OCI-LY1 (cell line): ENCODE measurements around the gene GLRX5.

Experiments
- H2AFZ ChIP-seq: fragments of 200-600 bp; sonication (generic), shearing (Covaris generic); 2 replicates; pipeline ENCODE4 v1.6.0; 2014; ENCODE audit warnings: antibody characterized with exemption, mild to moderate bottlenecking, low read length
- H3F3A ChIP-seq: fragments of 200-600 bp; sonication (generic), shearing (Covaris generic); 2 replicates; pipeline ENCODE4 v1.6.0; 2014; ENCODE audit warnings: mild to moderate bottlenecking, antibody characterized with exemption, low read length, moderate library complexity; ENCODE audit not compliant: insufficient read depth
- H3K27ac ChIP-seq: fragments of 200-600 bp; sonication (generic); 2 replicates; pipeline ENCODE4 v1.5.1; 2014; ENCODE audit warnings: low read length, mixed run types, mild to moderate bottlenecking, low read depth; ENCODE audit not compliant: poor library complexity, severe bottlenecking
- H3K27me3 ChIP-seq: fragments of 200-600 bp; sonication (generic); 2 replicates; pipeline ENCODE4 v1.6.0; 2014; ENCODE audit warnings: antibody characterized with exemption, mild to moderate bottlenecking, low read length, moderate library complexity; ENCODE audit not compliant: insufficient read depth
- H3K36me3 ChIP-seq: fragments of 200-600 bp; sonication (generic); 2 replicates; pipeline ENCODE4 v1.6.1; 2014; ENCODE audit warnings: mild to moderate bottlenecking, antibody characterized with exemption, low read length, moderate library complexity, mixed read lengths; ENCODE audit not compliant: insufficient read depth
- H3K4me1 ChIP-seq: fragments of 200-600 bp; sonication (generic); 2 replicates; pipeline ENCODE4 v1.5.1; 2014; ENCODE audit warnings: mild to moderate bottlenecking, low read length, moderate library complexity; ENCODE audit not compliant: insufficient read depth, severe bottlenecking
- H3K4me2 ChIP-seq: fragments of 200-600 bp; sonication (generic), shearing (Covaris generic); 2 replicates; pipeline ENCODE4 v1.6.1; 2014; ENCODE audit warnings: low read length
- H3K4me3 ChIP-seq: fragments of 200-600 bp; sonication (generic); 2 replicates; pipeline ENCODE4 v1.5.1; 2014; ENCODE audit warnings: low read length, low read depth, mild to moderate bottlenecking, mixed read lengths; ENCODE audit not compliant: poor library complexity, severe bottlenecking
- H3K79me2 ChIP-seq: fragments of 200-600 bp; shearing (Covaris generic); 2 replicates; pipeline ENCODE4 v1.6.1; 2016; ENCODE audit warnings: mixed run types, low read length, mixed read lengths; ENCODE audit not compliant: insufficient read depth
- H3K9ac ChIP-seq: fragments of 200-600 bp; sonication (generic), shearing (Covaris generic); 2 replicates; pipeline ENCODE4 v1.6.1; 2014; ENCODE audit warnings: mild to moderate bottlenecking, low read length, mixed read lengths
- H3K9me2 ChIP-seq: fragments of 200-600 bp; sonication (generic), shearing (Covaris generic); 2 replicates; pipeline ENCODE4 v1.6.1; 2014; ENCODE audit warnings: low read depth, mild to moderate bottlenecking, low read length, mixed read lengths
- H3K9me3 ChIP-seq: fragments of 200-600 bp; shearing (Covaris generic); 2 replicates; pipeline ENCODE4 v1.6.1; 2014; ENCODE audit warnings: low read length, mixed read lengths
- H4K20me1 ChIP-seq: fragments of 200-600 bp; sonication (generic), shearing (Covaris generic); 2 replicates; pipeline ENCODE4 v1.6.0; 2016; ENCODE audit warnings: mild to moderate bottlenecking, low read length; ENCODE audit not compliant: insufficient read depth
- EZH2 ChIP-seq: fragments of 200-600 bp; sonication (generic), shearing (Covaris generic); IDR thresholded peaks from 2 replicates; pipeline ENCODE4 v1.8.0; 2017; ENCODE audit warnings: borderline replicate concordance, mixed run types, mild to moderate bottlenecking, antibody characterized with exemption, low read length, moderate library complexity, mixed read lengths
- TF ChIP-seq, protein P1 (sequence below): fragments of 200-600 bp; sonication (generic), shearing (Covaris generic); IDR thresholded peaks from 2 replicates; pipeline ENCODE4 v1.5.1; 2017; ENCODE audit warnings: mild to moderate bottlenecking, antibody characterized with exemption, low read length, moderate library complexity, mixed read lengths

The GLRX5 gene

DNA sequence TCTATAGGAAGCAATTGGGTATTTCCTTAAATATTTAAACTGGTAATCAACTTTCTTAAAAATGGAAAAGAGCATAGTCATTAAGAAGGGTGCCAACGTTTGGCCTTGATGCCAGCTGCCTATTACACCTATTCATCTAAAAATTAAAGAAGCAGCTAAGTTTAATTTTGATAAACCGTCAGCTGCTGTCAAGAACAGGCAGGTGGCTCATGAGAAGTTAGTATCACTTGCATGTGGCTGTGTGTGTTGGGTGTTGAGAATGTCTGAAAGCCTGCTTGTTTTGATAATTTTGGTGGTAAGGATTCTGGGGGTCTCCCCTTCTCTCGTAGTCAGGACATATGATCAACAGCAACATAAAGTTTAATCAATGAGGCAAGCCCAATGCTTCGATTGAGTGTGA lies 6.5 kb downstream of the GLRX5 start:
- Histone ChIP-seq H3K4me1 (peaks cover 42% of the 10 kb centered on the region), H2AFZ (no peak overlapping the region), H3K79me2 (peaks cover 66% of the 10 kb centered on the region), H3K36me3 (peaks cover 15% of the 10 kb centered on the region; the same call in 1 of the 2 replicates), H3K4me2 (no peak overlapping the region), H4K20me1 (no peaks in the 10 kb centered on the region), H3K9ac (no peak overlapping the region), H3K9me2 (no peaks in the 10 kb centered on the region), H3K9me3 (no peaks in the 10 kb centered on the region), H3K4me3 (no peak overlapping the region), H3K27ac (no peak overlapping the region), H3K27me3 (no peaks in the 10 kb centered on the region), H3F3A (no peaks in the 10 kb centered on the region)
- TF ChIP-seq, protein P1, sequence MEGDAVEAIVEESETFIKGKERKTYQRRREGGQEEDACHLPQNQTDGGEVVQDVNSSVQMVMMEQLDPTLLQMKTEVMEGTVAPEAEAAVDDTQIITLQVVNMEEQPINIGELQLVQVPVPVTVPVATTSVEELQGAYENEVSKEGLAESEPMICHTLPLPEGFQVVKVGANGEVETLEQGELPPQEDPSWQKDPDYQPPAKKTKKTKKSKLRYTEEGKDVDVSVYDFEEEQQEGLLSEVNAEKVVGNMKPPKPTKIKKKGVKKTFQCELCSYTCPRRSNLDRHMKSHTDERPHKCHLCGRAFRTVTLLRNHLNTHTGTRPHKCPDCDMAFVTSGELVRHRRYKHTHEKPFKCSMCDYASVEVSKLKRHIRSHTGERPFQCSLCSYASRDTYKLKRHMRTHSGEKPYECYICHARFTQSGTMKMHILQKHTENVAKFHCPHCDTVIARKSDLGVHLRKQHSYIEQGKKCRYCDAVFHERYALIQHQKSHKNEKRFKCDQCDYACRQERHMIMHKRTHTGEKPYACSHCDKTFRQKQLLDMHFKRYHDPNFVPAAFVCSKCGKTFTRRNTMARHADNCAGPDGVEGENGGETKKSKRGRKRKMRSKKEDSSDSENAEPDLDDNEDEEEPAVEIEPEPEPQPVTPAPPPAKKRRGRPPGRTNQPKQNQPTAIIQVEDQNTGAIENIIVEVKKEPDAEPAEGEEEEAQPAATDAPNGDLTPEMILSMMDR, result no peak
- no peak for TF ChIP-seq EZH2

DNA sequence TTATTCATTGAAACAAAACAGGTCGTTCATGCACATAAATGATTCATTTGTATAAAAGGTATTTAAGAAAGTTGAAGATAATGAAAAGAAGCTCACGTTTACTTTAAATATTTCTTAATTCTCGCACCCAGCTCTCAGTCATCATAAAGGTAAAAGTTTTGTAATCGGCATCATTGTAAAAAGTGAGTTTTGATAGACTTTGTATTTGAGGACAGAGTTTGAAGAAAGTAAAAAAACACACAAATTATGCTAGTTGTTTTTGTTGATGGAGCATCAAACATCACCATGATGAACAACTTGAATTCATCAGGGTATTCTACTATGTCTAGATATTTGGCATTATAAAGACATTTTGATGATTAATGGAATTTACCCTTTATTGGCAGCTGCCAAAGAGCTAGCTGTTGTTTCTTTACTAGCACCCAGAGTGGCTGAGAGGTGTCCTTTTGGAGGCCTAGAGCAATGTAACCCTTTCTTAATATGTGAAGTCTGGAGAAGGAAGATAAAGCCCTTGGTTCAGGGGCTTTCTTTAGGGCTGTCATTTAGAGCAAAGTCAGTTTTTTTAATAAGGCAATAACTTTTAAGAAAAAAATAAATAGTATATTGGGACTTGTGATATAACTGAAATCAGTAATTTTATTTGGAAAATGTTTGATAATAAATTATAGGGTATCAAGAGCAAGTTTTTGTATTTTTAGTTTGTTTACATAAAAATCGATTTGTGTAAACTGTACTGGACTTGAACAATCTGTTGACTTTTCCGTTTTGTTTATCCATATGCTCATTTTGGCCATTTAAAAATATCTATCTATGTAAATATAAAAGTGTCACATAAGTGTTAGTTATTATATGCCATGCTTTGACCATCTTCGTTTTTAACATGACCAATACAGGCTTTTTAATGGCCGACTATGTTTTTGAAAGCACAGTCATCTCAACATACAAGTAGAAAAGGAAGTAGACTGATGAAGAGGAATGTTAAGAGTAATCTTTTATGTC lies 7.4 kb downstream of the GLRX5 start:
- H3K9ac ChIP-seq, result no peak overlapping the region
- H3K27ac ChIP-seq, result no peak overlapping the region
- H3K4me1 ChIP-seq, result peaks cover 33% of the 10 kb centered on the region
- H3K4me3 ChIP-seq, result no peak overlapping the region
- no peaks in the 10 kb centered on the region for H3K9me3 ChIP-seq
- H3F3A ChIP-seq, result no peaks in the 10 kb centered on the region
- no peaks in the 10 kb centered on the region for H4K20me1 ChIP-seq
- no peaks in the 10 kb centered on the region for H3K9me2 ChIP-seq
- H3K36me3 ChIP-seq, result peaks cover 15% of the 10 kb centered on the region; the same call in 1 of the 2 replicates
- no peaks in the 10 kb centered on the region for H3K27me3 ChIP-seq
- TF ChIP-seq, protein P1, result no peak
- TF ChIP-seq EZH2, result no peak
- H2AFZ ChIP-seq, result no peak overlapping the region
- peaks cover 57% of the 10 kb centered on the region for H3K79me2 ChIP-seq
- no peak overlapping the region for H3K4me2 ChIP-seq

DNA sequence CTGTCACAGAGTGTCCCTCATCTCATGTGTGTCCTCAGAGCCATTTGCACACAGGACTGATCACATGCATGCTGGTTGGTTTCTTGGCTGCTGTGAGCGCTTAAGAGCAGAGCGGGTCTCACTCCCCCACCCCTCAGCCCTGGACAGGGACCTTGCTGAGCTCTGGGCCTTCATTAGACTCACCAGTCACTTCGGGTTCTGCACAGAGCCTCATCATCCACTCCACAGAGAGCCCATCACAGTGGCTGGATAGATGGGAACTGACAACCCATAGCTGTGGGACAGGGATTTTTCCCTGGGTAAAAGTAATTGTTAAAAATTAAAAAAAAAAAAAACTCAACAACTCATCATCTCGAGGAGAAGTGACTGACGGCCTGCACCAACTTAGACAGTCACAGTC lies 8.2 kb downstream of the GLRX5 start:
- TF ChIP-seq EZH2, result no peak
- TF ChIP-seq, protein P1, result no peak
- no peak overlapping the region for H3K9ac ChIP-seq
- peaks cover 25% of the 10 kb centered on the region for H3K4me1 ChIP-seq
- H4K20me1 ChIP-seq, result no peaks in the 10 kb centered on the region
- no peaks in the 10 kb centered on the region for H3F3A ChIP-seq
- H3K36me3 ChIP-seq, result peaks cover 15% of the 10 kb centered on the region; the same call in 1 of the 2 replicates
- no peaks in the 10 kb centered on the region for H3K9me2 ChIP-seq
- no peak overlapping the region for H3K4me3 ChIP-seq
- H2AFZ ChIP-seq, result no peak overlapping the region
- H3K27ac ChIP-seq, result no peak overlapping the region
- no peaks in the 10 kb centered on the region for H3K9me3 ChIP-seq
- H3K79me2 ChIP-seq, result peaks cover 49% of the 10 kb centered on the region
- no peaks in the 10 kb centered on the region for H3K27me3 ChIP-seq
- no peak overlapping the region for H3K4me2 ChIP-seq
